CD4-positive, alpha-beta T cell treated with Interleukin-4 for 4 hours (primary cell): ENCODE measurements around the gene HTRA2.

Experiments used
- DNase-seq: peaks from one replicate; pipeline ENCODE4 v3.0.0-alpha.2; 2020

HTRA2 gene

DNA sequence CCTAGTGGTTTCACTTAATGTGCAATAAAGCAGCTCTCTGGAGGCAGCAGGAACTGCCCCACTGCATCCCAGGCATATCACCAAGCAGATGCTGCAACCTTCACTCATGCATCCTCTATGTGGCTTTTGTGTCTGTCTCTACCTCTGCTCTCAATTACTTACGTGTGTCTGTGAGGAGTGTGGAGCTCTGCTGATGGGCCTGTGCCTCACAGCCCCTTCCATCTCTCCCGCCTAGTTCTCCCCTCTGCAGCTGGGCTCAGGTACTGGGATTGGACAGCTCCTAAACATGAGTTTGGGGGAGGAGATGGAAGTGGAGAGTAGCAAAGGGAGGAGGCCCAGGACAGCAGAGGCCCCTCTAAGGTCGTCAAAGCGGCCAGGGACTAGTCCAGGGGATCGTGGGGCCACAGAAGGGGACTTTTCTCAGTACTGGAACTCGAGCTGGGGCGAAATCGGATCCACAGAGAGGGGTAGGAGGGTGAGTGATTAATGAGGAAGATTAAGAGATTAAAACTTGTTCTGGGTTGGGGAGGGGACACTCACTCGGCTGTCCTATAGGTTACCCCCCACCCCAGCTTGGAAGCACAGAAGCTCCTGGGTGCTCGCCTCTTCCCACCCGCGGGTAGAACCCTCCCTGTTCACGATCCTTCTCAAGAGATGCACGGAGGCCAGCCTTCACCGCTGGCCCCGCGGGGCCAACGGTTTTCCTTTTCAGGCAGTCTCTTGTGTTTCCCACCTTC, 28.2 kb upstream of the HTRA2 start:
- no peak for DNase-seq

DNA sequence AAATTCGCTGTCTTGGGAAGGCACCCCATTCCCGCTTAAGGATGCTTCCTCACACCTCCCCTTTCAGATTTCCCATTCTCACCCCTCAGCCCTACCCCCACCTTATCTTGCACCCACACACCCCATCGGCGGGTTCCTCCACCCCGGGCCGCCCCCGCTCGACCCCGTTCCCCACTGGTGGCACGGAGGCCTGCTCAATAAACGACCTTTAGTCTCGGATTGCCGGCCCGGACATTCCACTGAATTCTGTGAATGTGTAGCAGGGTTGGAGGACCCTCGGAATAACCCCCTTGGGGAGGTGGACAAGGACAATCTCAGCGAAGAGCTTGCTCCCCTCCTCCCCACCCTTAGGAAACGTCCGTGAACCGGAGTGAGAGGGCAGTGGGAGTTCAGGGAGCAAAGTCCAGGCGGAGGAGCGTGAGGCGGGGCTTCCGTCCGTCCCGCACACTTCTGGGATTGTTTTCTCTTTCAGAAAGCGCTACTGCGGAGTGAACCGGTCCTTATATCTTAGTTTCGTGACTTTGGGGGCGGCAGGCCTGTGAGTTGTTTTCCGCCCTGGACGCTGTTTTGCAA, 27.5 kb upstream of the HTRA2 start:
- DNase-seq, result no peak

DNA sequence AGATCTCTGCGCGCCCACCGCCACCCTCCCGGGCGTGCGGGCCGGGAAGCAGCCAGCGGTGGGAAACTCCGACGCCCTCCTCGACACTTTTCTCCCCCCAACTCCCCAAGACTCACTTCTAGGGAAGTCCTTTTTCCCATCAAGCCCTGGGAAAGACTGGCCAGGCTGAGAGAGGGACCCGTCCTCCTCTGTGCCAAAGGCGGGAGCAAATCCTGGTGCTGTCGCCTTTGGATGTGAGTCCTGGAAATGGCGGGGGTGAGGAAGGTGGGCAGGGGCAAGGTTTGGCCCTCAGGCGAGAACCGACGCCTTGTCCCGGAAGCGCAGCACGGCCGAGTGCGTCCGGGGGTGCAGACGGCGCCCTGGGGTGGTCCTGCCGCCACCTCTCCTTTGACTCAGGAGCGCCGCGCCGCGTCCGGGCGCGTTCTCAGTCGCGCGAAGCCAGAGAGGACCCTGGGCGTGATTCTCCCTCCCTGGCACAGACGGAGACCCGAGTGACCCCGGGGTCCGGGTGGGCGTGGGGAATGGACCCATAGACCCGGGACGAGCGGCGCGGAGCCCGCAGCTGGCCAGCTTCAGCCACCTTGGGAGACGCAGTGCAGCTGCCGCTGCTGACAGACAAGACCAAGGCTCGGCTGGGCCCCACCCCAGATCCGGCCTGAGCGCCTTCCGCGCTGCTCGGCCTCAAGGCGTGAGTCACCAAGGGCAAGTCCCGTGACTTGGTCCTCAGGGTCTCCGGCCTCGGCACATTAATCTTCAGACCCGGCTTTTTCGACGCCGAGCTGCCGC, 26.8 kb upstream of the HTRA2 start:
- DNase-seq, result peak; percentile 55

DNA sequence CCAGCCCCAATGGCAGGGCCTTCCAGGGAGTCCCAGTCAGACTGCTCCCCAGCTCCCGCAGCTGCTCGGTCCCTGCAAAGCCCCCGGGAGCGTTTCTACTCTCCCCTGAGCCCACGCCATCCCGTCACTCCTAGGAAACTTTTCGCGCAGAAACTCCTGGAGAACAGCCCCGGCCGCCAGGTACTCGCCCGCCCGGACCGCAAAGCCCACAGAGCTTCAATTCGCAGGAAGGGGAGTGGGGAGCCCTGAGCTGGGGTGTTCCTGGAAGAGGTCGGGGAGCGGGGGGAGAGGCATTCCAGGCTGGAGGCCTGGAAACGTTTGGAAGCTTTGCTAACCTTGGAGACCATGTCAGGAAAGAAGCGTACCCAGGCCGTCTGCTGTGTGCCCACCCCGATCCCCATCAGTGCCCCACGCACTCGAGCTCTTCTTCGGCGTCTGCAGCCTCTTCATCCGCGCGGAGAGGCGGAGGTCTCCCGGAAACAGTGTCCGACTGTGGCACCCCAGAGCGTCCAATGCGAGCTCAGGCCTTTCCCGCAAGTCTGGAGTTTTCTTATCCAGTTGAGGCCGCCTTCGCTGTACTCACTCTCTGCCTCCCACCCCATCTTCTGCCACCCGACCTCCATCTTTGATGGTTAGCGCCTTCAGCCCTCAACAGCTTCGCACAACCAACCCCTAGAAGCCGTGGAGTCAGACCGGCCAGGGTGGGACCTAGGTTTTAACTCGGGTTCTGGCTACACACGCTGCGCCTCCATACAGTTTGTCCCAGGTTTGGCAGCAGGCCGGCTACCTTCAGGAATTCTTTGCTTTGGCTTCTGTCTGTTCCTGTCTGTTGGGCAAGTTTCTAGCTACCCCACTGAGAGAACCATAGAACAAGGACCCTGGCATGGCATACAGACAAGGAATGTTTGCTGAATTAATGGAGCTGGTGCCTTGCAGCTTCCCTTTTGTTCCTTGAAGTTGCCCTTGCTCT, 25.9 kb upstream of the HTRA2 start:
- DNase-seq, result no peak

DNA sequence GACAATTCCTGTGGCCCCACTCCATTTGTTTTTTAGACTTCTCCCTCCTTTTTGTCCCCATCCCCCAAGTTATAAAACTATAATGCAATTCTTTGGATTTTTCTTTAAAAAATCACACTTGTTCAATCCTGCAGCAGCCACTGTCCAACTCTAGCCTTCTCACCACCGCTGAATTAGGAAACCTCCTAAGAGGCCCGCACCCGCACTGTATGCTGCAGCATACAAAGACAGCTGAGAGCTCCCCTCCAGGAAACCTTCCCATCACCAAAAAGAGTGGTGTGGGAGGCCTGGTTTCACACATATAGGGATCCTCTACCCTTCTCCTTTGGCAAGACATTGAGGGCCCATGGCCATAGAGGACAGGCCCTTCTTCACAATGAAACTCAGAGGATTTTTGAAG, 25.1 kb upstream of the HTRA2 start:
- DNase-seq, result no peak

DNA sequence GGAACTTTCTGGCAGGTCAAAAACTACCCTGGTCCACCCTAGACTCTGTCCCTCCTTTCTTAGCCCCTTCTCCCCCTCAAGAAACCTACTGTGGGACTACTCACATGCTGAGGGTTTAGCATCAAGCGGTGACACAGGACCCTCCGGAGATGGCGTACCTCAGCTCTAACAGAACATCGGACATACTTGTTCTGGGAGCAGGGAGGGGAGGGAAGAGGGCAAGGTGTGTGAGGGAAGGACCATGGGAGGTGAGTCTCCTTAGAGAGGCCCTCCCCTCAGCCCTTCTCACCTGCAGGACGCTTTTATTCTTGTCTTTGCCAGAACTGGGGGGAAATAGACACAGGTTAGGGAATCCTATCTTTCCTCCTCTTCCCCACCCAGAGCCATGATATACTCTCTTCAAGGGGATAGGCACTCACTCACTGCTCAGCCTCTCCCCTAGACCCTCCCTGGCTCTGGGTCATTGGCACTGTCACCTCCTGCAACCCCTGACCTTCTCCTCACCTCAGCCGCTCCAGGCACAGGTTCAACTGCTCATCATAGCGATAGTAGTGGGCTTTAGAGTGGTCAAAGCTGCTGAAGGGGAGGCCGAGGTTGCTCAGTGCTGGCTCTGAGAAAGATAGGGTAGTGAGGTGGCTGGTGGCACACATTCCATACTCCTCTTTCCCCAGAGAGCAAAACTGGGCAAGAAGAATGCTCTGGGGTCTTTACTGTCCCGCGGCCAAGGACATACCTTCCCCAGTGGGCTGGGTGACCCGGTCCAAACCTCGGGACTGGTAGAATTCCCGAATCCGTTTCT, 24.1 kb upstream of the HTRA2 start:
- no peak for DNase-seq

DNA sequence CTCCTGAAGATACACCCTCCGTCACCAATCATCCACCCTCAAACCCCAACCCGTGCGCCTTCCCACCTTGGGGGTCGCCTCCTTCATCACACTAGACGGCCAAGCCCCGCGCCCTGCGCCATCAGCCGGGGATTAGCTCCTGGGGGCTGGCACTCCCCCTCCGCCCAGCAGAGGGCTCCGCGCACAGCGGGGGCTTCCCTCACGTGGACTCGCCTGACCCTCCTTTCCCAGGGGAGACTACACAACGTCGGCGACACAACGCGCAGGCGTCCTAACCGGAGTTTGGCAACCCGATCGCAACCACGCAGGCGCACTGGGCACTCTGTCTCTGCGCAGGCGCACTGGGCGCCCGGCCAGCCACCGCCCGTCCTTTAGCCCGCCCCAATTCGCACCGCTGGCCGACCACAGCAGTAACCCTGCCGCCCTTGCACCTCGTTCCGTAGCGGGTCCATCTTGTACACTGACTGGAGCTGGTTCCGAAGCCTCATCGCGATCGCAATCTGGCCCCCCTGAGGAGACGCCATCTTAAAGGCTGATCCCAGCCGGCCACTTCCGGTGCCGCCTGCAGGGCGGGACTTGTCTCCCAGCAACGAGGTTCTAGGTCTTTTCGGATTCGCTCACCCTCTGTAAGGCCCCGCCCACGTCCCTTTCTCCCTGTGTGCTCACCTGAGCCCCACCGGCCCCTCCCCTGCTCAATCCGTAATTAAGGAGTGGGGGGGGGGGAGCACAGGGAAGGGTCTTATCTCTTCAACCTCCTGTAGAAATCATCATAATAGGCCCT, 22.4 kb upstream of the HTRA2 start, which contains the start of gene PCGF1:
PCGF1 (minus strand) TSS at position 551 of the 781 bp plus-strand sequence; CDS start at position 524, 27 bp downstream.
- peak; percentile 98 for DNase-seq

DNA sequence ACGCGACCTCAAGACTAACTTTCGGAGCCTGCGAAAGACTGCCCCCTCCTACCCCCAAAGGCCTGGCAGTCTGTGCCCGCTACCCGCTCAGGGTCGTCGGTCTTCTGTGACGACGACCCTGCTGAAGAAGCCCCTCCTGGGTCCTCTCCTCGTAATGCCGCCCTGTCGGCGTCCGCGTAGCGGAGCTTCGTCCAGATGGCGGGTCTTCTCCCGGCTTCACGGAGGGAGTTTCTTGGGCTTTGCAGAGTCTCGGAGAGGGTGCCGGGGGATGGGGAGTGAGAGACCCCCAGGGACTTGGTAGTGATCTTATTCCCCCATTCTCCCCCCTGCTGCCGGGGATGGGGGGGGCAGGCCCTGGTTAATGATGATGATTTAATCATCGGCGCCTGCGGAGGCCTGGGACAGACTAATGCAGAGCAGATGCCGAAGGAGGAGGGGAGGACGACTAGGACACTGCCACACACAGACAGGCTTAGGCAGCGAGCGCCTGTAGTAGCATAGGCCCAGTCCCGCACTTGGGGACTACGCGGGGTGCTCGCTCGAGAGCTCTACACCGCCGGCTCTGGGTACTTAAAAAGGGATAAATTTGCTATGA, 21.7 kb upstream of the HTRA2 start:
- no peak for DNase-seq

DNA sequence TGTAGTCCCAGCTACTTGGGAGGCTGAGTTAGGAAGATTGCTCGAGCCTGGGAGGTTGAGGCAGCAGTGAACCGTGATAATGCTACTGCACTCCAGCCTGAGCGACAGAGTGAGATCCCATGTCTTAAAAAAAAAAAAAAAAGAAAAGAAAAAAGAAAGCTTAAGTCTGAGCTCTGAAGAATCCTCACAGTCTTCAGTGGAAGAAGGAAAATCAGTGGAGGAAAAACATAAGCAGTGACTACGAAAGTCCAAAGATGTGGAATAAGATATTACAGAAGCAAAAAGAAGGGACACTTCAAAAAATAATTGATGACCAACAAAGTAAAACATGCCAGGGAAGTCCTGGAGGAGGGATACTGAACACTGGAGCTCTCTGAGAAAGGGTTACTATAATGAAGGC, 19.5 kb upstream of the HTRA2 start:
- no peak for DNase-seq

DNA sequence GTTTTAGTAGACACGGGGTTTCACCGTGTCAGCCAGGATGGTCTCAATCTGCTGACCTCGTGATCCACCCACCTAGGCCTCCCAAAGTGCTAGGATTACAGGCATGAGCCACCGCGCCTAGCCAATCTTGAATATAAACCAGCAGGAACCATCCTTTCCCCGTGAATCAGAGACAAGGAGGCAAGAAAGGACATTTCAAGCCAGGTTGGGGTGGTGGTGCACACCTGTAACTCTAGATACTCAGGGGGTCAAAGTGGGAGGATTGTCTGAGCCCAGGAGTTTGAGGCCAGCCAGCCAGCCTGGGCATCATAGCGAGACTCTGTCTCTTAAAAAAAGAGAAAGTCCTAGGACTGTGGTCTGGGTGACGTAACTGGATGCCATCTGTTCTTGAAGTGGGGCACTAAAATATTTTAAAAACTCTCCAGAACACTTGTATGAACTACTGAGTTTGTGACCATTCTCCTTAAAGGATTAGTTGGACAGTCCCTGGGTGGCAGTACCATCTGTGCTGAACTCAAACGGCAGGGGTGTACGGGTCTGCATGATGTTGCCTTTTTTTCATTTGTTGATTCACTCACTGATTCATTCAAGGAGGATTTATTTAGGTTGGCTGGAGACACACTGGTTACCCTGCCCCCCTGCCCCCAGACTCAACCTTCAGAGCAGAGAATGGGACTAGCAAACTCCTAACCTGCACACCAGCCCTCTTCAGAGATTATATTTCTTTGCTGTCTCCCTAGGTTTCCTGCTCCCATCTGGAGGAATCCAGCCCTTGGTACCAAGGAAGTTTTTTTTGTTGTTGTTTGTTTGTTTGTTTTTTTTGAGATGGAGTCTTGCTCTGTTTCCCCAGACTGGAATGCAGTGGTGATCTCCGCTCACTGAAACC, 18.4 kb upstream of the HTRA2 start:
- no peak for DNase-seq

DNA sequence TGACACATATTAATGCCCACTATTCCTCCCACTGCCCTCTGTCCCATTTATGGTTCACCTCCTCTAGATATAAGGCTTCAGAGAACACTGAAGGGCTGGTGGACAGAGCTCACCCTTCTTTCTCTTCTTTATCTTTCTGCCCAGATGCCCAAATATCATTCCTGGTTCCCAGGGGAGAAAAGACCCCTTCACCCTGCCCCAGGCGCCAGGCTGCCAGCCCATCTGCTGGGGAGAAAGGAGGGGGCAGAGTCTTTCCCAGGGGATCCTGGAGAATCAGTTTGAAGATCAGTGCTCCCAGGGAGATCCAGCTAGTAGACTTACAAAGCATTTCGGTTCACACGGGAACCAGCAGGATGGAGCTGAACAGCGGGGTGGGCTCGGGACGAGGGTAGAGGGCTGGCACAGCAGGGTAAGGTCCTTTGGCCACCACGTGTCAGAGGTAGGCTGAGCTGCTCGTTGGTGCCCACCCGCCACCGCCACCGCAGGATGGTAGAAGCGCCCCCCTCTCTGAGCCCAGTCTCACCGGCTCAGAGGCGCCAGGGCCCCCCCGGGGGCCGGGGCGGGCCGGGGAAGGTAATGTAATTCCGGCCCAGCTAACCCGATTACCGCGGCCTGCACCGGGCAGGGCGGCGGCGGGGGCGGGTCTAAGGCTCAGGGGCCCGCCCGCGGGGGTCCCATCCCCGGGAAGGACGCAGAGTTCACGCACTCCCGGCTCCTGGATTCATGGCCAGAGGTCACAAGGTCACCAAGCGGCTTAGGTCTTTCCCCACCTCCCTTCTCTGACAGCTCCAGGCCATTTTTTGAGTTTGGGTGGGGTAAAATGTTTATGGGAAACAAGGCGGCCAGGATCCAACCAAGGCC, 16.8 kb upstream of the HTRA2 start:
- no peak for DNase-seq

DNA sequence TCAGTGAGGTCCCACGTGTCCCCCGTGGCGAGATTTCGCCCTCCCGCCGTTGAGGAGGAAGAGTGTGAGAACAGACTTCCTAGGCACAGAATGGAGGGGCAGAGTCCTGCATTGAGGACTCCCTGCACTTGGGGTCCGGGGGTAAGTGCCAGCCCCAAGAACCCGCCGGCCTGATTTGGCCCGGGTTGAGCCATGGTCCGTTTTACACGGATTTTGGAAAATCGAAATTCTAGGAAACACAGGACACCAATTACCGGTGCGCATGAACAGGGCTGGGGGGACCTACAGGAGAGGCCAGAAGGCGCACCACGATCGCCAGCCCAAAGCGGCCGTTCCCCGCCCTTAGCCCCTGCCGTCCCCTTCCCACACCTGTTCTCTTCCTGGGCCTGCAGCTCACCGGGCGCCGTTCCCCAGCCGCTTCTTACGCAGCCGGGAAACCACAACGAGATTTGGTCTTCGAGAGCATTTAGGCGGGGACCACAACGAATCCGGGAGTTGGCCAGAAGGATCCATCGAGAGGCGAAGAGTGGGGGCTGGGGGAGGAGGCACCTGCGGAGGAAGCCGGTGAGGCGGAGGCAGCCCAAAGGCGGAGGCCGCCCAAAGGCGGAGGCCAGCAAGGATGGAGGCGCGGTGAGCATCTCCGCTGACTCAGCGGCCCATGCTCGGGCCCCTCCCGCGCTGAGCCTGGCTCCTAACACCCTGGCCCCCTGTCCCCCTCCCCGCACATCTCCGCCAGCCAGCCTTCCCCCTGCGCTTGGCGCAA, 15.9 kb upstream of the HTRA2 start:
- no peak for DNase-seq

DNA sequence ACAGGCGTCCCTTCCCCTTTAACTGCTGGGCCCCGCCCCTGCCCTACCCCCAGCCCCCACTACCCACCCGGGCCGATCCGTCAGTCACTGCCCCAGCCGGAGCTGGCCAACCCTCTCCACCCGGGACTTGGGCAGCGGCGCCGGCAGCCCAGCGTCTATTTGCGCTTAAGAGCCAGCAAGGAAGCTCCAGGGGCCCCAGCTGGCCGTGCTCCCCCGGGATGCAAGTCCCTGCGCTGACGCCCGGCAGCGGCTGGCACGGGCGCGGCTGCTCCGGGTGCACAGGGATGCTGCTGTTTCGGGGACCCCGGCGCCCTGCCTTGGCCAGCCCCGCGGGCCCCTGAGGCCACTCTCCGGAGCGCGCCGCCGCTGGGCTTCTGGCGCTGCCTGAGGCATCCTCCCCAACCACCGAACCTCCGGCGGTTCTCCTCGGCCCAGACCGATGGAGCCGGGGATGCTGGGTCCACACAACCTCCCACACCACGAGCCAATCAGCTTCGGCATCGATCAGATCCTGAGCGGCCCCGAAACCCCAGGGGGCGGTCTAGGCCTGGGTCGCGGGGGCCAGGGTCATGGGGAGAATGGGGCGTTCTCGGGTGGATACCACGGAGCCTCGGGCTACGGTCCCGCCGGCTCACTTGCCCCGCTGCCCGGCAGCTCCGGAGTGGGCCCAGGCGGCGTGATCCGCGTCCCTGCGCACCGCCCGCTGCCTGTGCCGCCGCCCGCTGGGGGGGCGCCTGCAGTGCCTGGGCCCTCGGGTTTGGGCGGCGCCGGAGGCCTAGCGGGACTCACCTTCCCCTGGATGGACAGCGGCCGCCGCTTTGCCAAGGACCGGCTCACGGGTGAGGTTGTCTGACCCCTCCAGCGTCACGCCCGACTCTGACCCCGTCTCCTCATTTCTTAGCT, 15.1 kb upstream of the HTRA2 start, which contains the start of gene TLX2:
TLX2 (plus strand) TSS at position 83 of the 903 bp plus-strand sequence; CDS start at position 440, 357 bp downstream.
- no peak for DNase-seq

DNA sequence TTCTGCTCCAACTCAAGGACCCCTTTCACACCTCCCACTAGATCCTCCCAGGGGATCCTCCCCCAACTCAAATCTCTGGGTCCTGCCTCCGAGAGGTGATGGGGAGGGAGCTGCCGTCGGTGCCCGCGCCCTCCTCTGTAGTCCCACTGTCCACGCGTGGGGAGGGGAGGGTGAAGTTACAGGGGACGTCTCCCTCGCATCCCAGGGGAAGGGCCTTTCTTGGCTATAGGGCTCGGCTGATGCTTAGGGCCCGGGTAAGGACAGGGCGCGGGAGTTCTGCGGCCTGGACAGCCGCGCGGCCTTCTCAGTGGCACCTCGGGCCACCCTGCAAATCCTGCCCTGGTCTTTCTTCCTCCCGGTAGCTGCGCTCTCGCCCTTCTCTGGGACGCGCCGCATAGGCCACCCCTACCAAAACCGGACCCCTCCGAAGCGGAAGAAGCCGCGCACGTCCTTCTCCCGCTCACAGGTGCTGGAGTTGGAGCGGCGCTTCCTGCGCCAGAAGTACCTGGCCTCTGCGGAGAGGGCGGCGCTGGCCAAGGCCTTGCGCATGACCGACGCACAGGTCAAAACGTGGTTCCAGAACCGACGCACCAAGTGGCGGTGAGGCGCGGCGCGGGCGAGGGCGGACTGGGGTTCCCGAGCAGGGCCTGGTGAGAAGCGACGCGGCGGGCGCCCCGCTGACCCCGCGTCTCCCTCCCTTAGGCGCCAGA, 14.3 kb upstream of the HTRA2 start:
- DNase-seq, result no peak

DNA sequence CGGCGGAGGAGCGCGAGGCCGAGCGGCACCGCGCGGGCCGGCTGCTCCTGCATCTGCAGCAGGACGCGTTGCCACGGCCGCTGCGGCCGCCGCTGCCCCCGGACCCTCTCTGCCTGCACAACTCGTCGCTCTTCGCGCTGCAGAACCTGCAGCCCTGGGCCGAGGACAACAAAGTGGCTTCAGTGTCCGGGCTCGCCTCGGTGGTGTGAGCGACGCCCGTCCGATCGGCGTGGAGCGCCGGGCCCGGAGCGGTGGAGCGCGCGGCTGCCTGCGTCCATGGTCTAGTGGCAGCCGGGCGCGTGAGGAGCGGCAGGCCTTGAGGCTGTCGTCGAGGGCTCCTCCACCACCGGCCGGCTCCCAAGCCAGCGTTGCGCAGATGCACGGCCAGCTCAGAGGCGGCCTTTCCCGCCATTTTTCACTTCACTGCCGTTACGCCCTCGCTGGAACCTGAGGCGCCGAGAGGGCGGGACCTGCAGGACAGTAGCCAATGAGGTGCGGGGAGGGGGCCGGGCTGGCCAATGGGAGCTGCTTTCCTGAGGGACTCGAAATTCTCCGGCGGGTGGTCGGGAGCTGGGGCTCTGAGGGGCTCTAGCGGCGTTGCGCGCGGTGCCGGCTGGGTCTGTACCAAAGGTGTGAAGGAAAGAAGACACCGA, 13.6 kb upstream of the HTRA2 start:
- DNase-seq, result peak; percentile 70
